Lung (tissue), 12 donors: Measurements from ENCODE around the gene ZBED2. TPM values are rescaled to one million over a fixed set of nuclear protein-coding genes. Genes with fewer than 3 reads are reported as not detected.

ENCODE experiments used
- ATAC-seq: fragments of 200-7000 bp; cut with Tn5 transposase; one replicate; pipeline ENCODE4 v1.9.1; 2020; ENCODE audit warnings: moderate number of reproducible peaks; ENCODE audit not compliant: insufficient read depth, low FRiP score
- DNase-seq, 3 donors: peaks; one replicate each; pipeline ENCODE4 v3.0.0-alpha.2; 2013 to 2017
- H3K27ac ChIP-seq, 2 donors: one replicate each; pipeline ENCODE4 v1.5.1; 2013; ENCODE audit warnings: mild to moderate bottlenecking in 2 of 2, moderate library complexity in 2 of 2, control low read depth in 1 of 2, inconsistent platforms in 1 of 2, low read depth in 1 of 2, low read length in 1 of 2
- H3K27me3 ChIP-seq, 3 donors: one replicate each; pipeline ENCODE4 v1.5.1; 2013; ENCODE audit warnings: low read length in 2 of 3; ENCODE audit not compliant: control insufficient read depth in 3 of 3, insufficient read depth in 3 of 3
- H3K36me3 ChIP-seq, 4 donors: one replicate each; pipeline ENCODE4 v1.5.1; 2013; ENCODE audit warnings: low read length in 4 of 4, mild to moderate bottlenecking in 1 of 4, moderate library complexity in 1 of 4; ENCODE audit not compliant: control insufficient read depth in 4 of 4, insufficient read depth in 4 of 4
- H3K4me1 ChIP-seq, 5 donors: one replicate each; pipeline ENCODE4 v1.5.1; 2013; ENCODE audit warnings: low read length in 5 of 5, mild to moderate bottlenecking in 2 of 5, moderate library complexity in 1 of 5; ENCODE audit not compliant: control insufficient read depth in 5 of 5, insufficient read depth in 5 of 5
- H3K4me3 ChIP-seq: one replicate; pipeline ENCODE4 v1.5.1; 2013; ENCODE audit warnings: mild to moderate bottlenecking, control low read depth, moderate library complexity
- H3K9ac ChIP-seq, 2 donors: one replicate each; pipeline ENCODE4 v1.5.1; 2013; ENCODE audit warnings: low read length in 2 of 2, control low read depth in 1 of 2; ENCODE audit not compliant: insufficient read depth in 1 of 2
- H3K9me3 ChIP-seq, 4 donors: one replicate each; pipeline ENCODE4 v1.5.1; 2013; ENCODE audit warnings: low read length in 3 of 4, mild to moderate bottlenecking in 1 of 4, moderate library complexity in 1 of 4; ENCODE audit not compliant: control insufficient read depth in 4 of 4, insufficient read depth in 3 of 4
- WGBS, 2 donors: extraction: QIAGEN DNeasy Blood & Tissue Kit; methylation state at CpG; one replicate each; pipeline ENCODE4 v1.1.7; 2013; 5-methylcytosine and 5-hydroxymethylcytosine counted together
- polyA plus RNA-seq, 2 donors: library from polyadenylated mRNA; stranded (reverse); fragments of 200-250 nt; gene quantifications; one replicate each; pipeline ENCODE4 v1.2.1, GENCODE V29; 2013
- total RNA-seq, 2 donors: library from RNA; depleted of rRNA in 1 of 2; stranded (reverse); fragments of >200 nt in 1 of 2; gene quantifications; one replicate each; pipeline ENCODE4 v1.2.1, GENCODE V29; 2014 to 2021
- TF ChIP-seq, protein P1 (sequence below): IDR thresholded peaks from 2 replicates; pipeline ENCODE4 v1.5.1; 2012; ENCODE audit warnings: mild to moderate bottlenecking; ENCODE audit errors: control extremely low read depth, extremely low read depth
- donor health status: control.
- donor health status: control.
- donor health status: Bipolar disorder and iron deficiency.
- donor health status: healthy.
- donor health status: DM: yes; HTN: yes; CAD: no.

ZBED2 gene
- total and polyA plus RNA-seq, 4 donors = 0.60 to 9.5 (median 5.7) TPM

DNA sequence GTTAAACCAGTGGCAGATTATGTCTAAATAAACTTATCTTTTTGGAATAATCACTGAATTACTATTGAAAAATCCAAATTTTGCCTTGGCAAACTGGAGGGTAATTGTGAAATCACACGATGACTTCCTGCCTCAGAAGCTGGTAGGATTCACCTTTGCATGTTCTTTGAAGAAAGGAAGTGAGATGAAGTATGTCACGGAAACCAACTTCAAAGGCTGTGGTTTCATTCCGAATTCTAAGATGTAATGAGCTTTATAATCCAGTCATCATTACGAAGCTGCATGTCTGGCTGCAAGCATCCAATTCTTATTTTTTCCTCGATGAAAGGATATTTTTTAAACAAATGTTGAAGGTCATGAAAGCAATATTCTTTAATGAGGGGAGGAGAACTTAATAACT lies 15.0 kb upstream of the ZBED2 start:
- Histone ChIP-seq H3K27me3 (no peaks in the 10 kb centered on the region), H3K4me1 (no peaks in the 10 kb centered on the region), H3K9me3 (no peaks in the 10 kb centered on the region), H3K27ac (no peak overlapping the region), H3K9ac (no peak overlapping the region), H3K36me3 (no peaks in the 10 kb centered on the region), H3K4me3 (no peak overlapping the region)
- no peak for ATAC-seq
- TF ChIP-seq, protein P1, sequence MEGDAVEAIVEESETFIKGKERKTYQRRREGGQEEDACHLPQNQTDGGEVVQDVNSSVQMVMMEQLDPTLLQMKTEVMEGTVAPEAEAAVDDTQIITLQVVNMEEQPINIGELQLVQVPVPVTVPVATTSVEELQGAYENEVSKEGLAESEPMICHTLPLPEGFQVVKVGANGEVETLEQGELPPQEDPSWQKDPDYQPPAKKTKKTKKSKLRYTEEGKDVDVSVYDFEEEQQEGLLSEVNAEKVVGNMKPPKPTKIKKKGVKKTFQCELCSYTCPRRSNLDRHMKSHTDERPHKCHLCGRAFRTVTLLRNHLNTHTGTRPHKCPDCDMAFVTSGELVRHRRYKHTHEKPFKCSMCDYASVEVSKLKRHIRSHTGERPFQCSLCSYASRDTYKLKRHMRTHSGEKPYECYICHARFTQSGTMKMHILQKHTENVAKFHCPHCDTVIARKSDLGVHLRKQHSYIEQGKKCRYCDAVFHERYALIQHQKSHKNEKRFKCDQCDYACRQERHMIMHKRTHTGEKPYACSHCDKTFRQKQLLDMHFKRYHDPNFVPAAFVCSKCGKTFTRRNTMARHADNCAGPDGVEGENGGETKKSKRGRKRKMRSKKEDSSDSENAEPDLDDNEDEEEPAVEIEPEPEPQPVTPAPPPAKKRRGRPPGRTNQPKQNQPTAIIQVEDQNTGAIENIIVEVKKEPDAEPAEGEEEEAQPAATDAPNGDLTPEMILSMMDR = no peak
- no peak for DNase-seq
- 26 to 49% methylated on average over 5 of the region's 5 CpGs for WGBS, 2 donors

DNA sequence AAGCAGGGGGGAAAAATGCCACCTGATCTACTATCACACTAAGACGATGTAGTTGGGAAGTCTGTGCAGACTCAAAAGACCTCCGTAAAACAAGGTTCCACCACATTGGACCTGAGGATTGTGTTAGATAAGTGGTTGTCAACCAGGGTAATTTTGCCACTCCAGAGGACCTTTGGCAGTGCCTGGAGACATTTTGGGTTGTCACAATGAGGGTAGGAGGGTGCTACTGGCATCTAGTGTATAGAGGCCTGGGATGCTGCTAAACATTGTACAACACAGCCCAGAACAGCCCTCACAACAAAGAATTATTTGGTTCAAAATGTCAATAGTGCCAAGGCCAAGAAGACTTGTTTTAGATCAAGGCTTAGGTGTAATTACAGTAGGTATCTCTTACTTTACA lies 14.6 kb upstream of the ZBED2 start:
- H3K9ac ChIP-seq = no peak overlapping the region
- no peak overlapping the region for H3K4me3 ChIP-seq
- TF ChIP-seq, protein P1 = no peak
- H3K27ac ChIP-seq = no peak overlapping the region
- H3K36me3 ChIP-seq = no peaks in the 10 kb centered on the region
- ATAC-seq (no peak), DNase-seq (no peak)
- WGBS, 2 donors = 88 to 90% methylated on average over 2 of the region's 2 CpGs
- no peaks in the 10 kb centered on the region for H3K4me1 ChIP-seq
- H3K27me3 ChIP-seq = no peaks in the 10 kb centered on the region
- no peaks in the 10 kb centered on the region for H3K9me3 ChIP-seq

DNA sequence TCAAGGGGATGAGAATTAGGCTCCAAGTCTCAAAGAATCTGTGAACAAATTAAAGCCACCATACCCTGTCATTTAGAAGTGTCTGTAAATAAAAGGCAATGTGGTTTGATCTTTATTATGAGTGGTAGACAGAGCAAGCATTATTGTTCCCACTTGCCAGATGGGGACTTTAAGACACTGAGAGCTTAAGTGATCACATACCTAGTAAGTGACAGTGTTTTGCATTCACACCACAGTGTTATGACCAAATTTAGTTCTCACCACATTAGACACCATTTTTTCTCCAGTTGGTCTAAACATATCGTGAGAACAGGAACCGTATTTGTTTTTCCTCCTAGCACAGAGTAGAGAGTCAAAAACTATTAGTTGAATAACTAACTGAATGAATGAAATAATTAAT lies 13.2 kb upstream of the ZBED2 start:
- WGBS, 2 donors = 66 to 78% methylated on average over 2 of the region's 2 CpGs
- ATAC-seq = no peak

More for the DNA sequence above, 13.2 kb upstream of the ZBED2 start:
- Histone ChIP-seq H3K4me3 (no peak overlapping the region), H3K27me3 (no peaks in the 10 kb centered on the region), H3K36me3 (no peaks in the 10 kb centered on the region), H3K9ac (no peak overlapping the region), H3K4me1 (no peaks in the 10 kb centered on the region), H3K27ac (no peak overlapping the region), H3K9me3 (no peaks in the 10 kb centered on the region)
- no peak for DNase-seq
- TF ChIP-seq, protein P1 = no peak
